ENCODE results near the gene ATXN2L.

GRCh38 chr16:28872952-28873351 lies 50.2 kb downstream of the ATXN2L start:
- TF ChIP-seq RAD21 (IDR thresholded peaks at IDR 0.05) (no peak), HNF4A (conservative IDR thresholded peaks at IDR 0.05) (no peak), JUND (IDR thresholded peaks at IDR 0.05) (no peak), TAF1 (conservative IDR thresholded peaks at IDR 0.05) (no peak), ZBTB33 (IDR thresholded peaks at IDR 0.05) (no peak), EGR1 (IDR thresholded peaks at IDR 0.05; ENCODE audit: low read depth in 2 of 2) (no peak)
- TF ChIP-seq, protein P1, sequence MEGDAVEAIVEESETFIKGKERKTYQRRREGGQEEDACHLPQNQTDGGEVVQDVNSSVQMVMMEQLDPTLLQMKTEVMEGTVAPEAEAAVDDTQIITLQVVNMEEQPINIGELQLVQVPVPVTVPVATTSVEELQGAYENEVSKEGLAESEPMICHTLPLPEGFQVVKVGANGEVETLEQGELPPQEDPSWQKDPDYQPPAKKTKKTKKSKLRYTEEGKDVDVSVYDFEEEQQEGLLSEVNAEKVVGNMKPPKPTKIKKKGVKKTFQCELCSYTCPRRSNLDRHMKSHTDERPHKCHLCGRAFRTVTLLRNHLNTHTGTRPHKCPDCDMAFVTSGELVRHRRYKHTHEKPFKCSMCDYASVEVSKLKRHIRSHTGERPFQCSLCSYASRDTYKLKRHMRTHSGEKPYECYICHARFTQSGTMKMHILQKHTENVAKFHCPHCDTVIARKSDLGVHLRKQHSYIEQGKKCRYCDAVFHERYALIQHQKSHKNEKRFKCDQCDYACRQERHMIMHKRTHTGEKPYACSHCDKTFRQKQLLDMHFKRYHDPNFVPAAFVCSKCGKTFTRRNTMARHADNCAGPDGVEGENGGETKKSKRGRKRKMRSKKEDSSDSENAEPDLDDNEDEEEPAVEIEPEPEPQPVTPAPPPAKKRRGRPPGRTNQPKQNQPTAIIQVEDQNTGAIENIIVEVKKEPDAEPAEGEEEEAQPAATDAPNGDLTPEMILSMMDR (IDR thresholded peaks at IDR 0.05; ENCODE audit: low read depth, low read length, missing input control) = no peak
- TF ChIP-seq, protein P2, sequence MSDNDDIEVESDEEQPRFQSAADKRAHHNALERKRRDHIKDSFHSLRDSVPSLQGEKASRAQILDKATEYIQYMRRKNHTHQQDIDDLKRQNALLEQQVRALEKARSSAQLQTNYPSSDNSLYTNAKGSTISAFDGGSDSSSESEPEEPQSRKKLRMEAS (IDR thresholded peaks at IDR 0.05) = no peak
- TF ChIP-seq, protein P3, sequence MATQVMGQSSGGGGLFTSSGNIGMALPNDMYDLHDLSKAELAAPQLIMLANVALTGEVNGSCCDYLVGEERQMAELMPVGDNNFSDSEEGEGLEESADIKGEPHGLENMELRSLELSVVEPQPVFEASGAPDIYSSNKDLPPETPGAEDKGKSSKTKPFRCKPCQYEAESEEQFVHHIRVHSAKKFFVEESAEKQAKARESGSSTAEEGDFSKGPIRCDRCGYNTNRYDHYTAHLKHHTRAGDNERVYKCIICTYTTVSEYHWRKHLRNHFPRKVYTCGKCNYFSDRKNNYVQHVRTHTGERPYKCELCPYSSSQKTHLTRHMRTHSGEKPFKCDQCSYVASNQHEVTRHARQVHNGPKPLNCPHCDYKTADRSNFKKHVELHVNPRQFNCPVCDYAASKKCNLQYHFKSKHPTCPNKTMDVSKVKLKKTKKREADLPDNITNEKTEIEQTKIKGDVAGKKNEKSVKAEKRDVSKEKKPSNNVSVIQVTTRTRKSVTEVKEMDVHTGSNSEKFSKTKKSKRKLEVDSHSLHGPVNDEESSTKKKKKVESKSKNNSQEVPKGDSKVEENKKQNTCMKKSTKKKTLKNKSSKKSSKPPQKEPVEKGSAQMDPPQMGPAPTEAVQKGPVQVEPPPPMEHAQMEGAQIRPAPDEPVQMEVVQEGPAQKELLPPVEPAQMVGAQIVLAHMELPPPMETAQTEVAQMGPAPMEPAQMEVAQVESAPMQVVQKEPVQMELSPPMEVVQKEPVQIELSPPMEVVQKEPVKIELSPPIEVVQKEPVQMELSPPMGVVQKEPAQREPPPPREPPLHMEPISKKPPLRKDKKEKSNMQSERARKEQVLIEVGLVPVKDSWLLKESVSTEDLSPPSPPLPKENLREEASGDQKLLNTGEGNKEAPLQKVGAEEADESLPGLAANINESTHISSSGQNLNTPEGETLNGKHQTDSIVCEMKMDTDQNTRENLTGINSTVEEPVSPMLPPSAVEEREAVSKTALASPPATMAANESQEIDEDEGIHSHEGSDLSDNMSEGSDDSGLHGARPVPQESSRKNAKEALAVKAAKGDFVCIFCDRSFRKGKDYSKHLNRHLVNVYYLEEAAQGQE (IDR thresholded peaks at IDR 0.05) = no peak
- TF ChIP-seq, protein P4, sequence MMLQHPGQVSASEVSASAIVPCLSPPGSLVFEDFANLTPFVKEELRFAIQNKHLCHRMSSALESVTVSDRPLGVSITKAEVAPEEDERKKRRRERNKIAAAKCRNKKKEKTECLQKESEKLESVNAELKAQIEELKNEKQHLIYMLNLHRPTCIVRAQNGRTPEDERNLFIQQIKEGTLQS (IDR thresholded peaks at IDR 0.05) = no peak

Data from liver (tissue), 3 donors.